Endothelial cell of umbilical vein (primary cell): Measurements from ENCODE around the gene CCDC121. TPM values are rescaled to one million over a fixed set of nuclear protein-coding genes. Genes with fewer than 3 reads are reported as not detected.

Experiments used
- BruUV-seq: library from RNA; stranded (reverse); fragments of 400-500 nt; replicated peaks from 2 replicates; lab custom pipeline; 2021; lab: Mats Ljungman, UMichigan
- CTCF ChIA-PET: fragments of 300-600, 350-600 bp; sonication (Branson Sonifier 250); formaldehyde crosslinking; loops from one replicate; lab custom pipeline; 2021; ENCODE audit warnings: antibody characterized with exemption, inconsistent platforms; lab: Charles Lee
- POLR2A ChIA-PET: fragments of 300-600, 350-600 bp; sonication (Branson Sonifier 250); formaldehyde crosslinking; loops from one replicate; lab custom pipeline; 2021; ENCODE audit warnings: antibody characterized with exemption, inconsistent platforms; lab: Charles Lee
- DNase-seq: peaks from one replicate; pipeline ENCODE4 v3.0.0-alpha.2; 2011; ENCODE audit warnings: low read depth, low spot score
- FAIRE-seq: peaks from 2 replicates; lab custom pipeline; 2011; peaks lifted over from hg19 to GRCh38; lab: Jason Lieb, UNC
- H2AFZ ChIP-seq: 2 replicates; pipeline ENCODE4 v1.6.0; 2012; ENCODE audit warnings: low read depth, low read length, control low read depth, inconsistent platforms
- H3K27ac ChIP-seq: 2 replicates; pipeline ENCODE4 v1.5.1; 2011; ENCODE audit warnings: low read depth, mild to moderate bottlenecking, control low read depth, low read length, moderate library complexity; ENCODE audit not compliant: insufficient read depth
- H3K27me3 ChIP-seq, 2 experiments: 2 replicates each; pipeline versions ENCODE4 v1.6.0 to v1.6.1; 2011; ENCODE audit warnings: low read length in 2 of 2, mixed read lengths in 1 of 2; ENCODE audit not compliant: control insufficient read depth in 2 of 2, insufficient read depth in 2 of 2
- H3K36me3 ChIP-seq, 2 experiments: 2 replicates in 1 of 2; 3 replicates in 1 of 2; pipeline ENCODE4 v1.5.1; 2011; ENCODE audit warnings: low read length in 2 of 2, mild to moderate bottlenecking in 1 of 2, moderate library complexity in 1 of 2; ENCODE audit not compliant: control insufficient read depth in 2 of 2, insufficient read depth in 2 of 2; ENCODE audit errors: extremely low read depth in 1 of 2
- H3K4me1 ChIP-seq: 3 replicates; pipeline ENCODE4 v1.5.1; 2011; ENCODE audit warnings: mild to moderate bottlenecking, low read length; ENCODE audit not compliant: control insufficient read depth, insufficient read depth; ENCODE audit errors: extremely low read depth
- H3K4me2 ChIP-seq: 2 replicates; pipeline ENCODE4 v1.6.1; 2011; ENCODE audit warnings: low read length, control low read depth, mixed read lengths; ENCODE audit not compliant: insufficient read depth
- H3K4me3 ChIP-seq, 3 experiments: fragments of 200-600 bp in 1 of 3; sonication (generic), shearing (Covaris generic) in 1 of 3; replicated peaks in 1 of 3; 2 replicates each; pipeline ENCODE4 v1.5.1; 2011 to 2016; ENCODE audit warnings: control low read depth in 3 of 3, low read length in 3 of 3, mild to moderate bottlenecking in 2 of 3, inconsistent platforms in 1 of 3, low read depth in 1 of 3, moderate library complexity in 1 of 3; ENCODE audit not compliant: insufficient read depth in 1 of 3
- H3K79me2 ChIP-seq: 2 replicates; pipeline ENCODE4 v1.6.0; 2012; ENCODE audit warnings: low read length, inconsistent platforms; ENCODE audit not compliant: control insufficient read depth, insufficient read depth
- H3K9ac ChIP-seq: replicated peaks from 2 replicates; pipeline ENCODE3; 2011; ENCODE audit warnings: low read length, control low read depth; ENCODE audit not compliant: insufficient read depth; ENCODE audit errors: extremely low read depth
- H3K9me1 ChIP-seq: replicated peaks from 3 replicates; pipeline ENCODE4 v1.6.0; 2011; ENCODE audit warnings: mild to moderate bottlenecking, low read length; ENCODE audit not compliant: control insufficient read depth, insufficient read depth; ENCODE audit errors: extremely low read depth
- H3K9me3 ChIP-seq: replicated peaks from 2 replicates; pipeline ENCODE4 v1.5.1; 2012; ENCODE audit warnings: low read length, inconsistent platforms; ENCODE audit not compliant: control insufficient read depth, insufficient read depth
- H4K20me1 ChIP-seq: replicated peaks from 2 replicates; pipeline ENCODE3; 2011; ENCODE audit warnings: mild to moderate bottlenecking, low read length; ENCODE audit not compliant: control insufficient read depth, insufficient read depth; ENCODE audit errors: extremely low read depth
- CTCF ChIP-seq, 2 donors: IDR thresholded peaks; 1 replicate in 1 of 2; 2 replicates in 1 of 2; pipeline ENCODE4 v1.5.1; 2011; ENCODE audit warnings: low read length in 2 of 2, mild to moderate bottlenecking in 2 of 2, moderate library complexity in 2 of 2, control low read depth in 1 of 2, inconsistent platforms in 1 of 2, low read depth in 1 of 2; ENCODE audit not compliant: insufficient read depth in 1 of 2; ENCODE audit errors: extremely low read depth in 1 of 2
- EZH2 ChIP-seq: IDR thresholded peaks from 2 replicates; pipeline ENCODE4 v1.6.1; 2012; ENCODE audit warnings: borderline replicate concordance, low read depth, mild to moderate bottlenecking, moderate library complexity, low read length, inconsistent platforms; ENCODE audit not compliant: severe bottlenecking
- FOS ChIP-seq: IDR thresholded peaks from 2 replicates; pipeline ENCODE4 v1.6.1; 2011; ENCODE audit warnings: mild to moderate bottlenecking, low read length, moderate library complexity, borderline replicate concordance; ENCODE audit not compliant: insufficient read depth
- GATA2 ChIP-seq: IDR thresholded peaks from 2 replicates; pipeline ENCODE4 v1.7.0; 2011; ENCODE audit warnings: low read depth, mild to moderate bottlenecking, moderate library complexity, mixed read lengths, low read length; ENCODE audit not compliant: insufficient read length, insufficient read depth
- JUN ChIP-seq: IDR thresholded peaks from 2 replicates; pipeline ENCODE4 v1.6.1; 2011; ENCODE audit warnings: borderline replicate concordance, low read depth; ENCODE audit not compliant: insufficient read length, insufficient read depth
- MAX ChIP-seq: IDR thresholded peaks from 2 replicates; pipeline ENCODE4 v1.6.1; 2011; ENCODE audit not compliant: insufficient read depth, insufficient read length
- MYC ChIP-seq: IDR thresholded peaks from one replicate; pipeline ENCODE4 v1.6.1; 2011; ENCODE audit warnings: mild to moderate bottlenecking, low read depth, low read length
- POLR2A ChIP-seq: IDR thresholded peaks from 2 replicates; pipeline ENCODE4 v1.6.1; 2012; ENCODE audit warnings: low read depth, mild to moderate bottlenecking, control low read depth, low read length
- POLR2AphosphoS5 ChIP-seq: IDR thresholded peaks from 2 replicates; pipeline ENCODE4 v1.6.1; 2012; ENCODE audit warnings: low read depth, mild to moderate bottlenecking, control low read depth, low read length, moderate library complexity; ENCODE audit not compliant: insufficient read depth
- dilution Hi-C: fragments of 300-500 bp; cut with MboI; formaldehyde crosslinking; loops from one replicate; pipeline ENCODE4 v1.15.0; 2019; ENCODE audit warnings: low sequenced_read_pairs; ENCODE audit not compliant: extremely low pct_ligation_motif_present
- intact Hi-C: fragments of 100-400 bp; cut with micrococcal nuclease; formaldehyde crosslinking; loops from one replicate; pipeline ENCODE4 v1.10.0; 2022
- polyA plus RNA-seq, 4 experiments: library from polyadenylated mRNA; depleted of rRNA in 3 of 4; stranded (reverse) in 3 of 4; unstranded in 1 of 4; fragments of >200 nt; gene quantifications; 2 replicates each; pipeline versions ENCODE4 v1.2.1 to v1.2.3, GENCODE V29; 2011 to 2012; ENCODE audit warnings: missing spikeins in 1 of 4
- total RNA-seq: library from RNA; stranded (reverse); gene quantifications from 2 replicates; pipeline ENCODE4 v1.2.3, GENCODE V29; 2021

CCDC121 gene
- total and polyA plus RNA-seq, 2 donors (not counting 3 experiments of a cell fraction or from before 2014, with no cell fraction given): 0.92 to 3.3 TPM

DNA sequence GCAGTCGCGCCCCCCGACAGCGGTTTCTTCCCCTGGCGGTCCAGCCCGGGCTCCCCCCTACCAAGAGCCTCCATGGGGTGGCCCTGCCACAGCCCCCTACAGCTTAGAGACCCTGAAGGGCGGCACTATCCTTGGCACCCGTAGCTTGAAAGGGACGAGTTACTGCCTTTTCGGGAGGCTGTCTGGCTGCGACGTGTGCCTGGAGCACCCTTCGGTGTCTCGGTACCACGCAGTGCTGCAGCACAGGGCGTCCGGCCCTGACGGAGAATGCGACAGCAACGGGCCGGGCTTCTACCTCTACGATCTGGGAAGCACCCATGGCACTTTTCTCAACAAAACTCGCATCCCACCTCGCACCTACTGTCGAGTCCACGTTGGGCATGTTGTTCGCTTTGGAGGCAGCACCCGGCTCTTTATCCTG, 35.4 kb upstream of the CCDC121 start:
- H3K9me1 ChIP-seq: no peaks in the 10 kb centered on the region
- peaks cover 7 to 11% of the 10 kb centered on the region in 2 experiments for H3K36me3 ChIP-seq
- H3K4me1 ChIP-seq: peaks cover 37% of the 10 kb centered on the region
- H3K79me2 ChIP-seq: peaks cover 27% of the 10 kb centered on the region
- DNase-seq (no peak), FAIRE-seq (no peak)
- peak overlapping the region; percentile 73 for H3K27ac ChIP-seq
- peak overlapping the region; percentile 84 for H3K4me2 ChIP-seq
- TF ChIP-seq MAX (no peak), EZH2 (no peak), POLR2A (no peak), GATA2 (no peak), CTCF (IDR thresholded peaks at IDR 0.05; ENCODE audit: extremely low read depth in 1 of 2, insufficient read depth in 1 of 2, low read depth in 1 of 2, low read length in 2 of 2) (no peak), JUN (no peak), POLR2AphosphoS5 (no peak), MYC (no peak), FOS (no peak)
- POLR2A ChIA-PET: interaction anchor here (1.2 kb wide), 1 partner anchor 19 kb away, joined by 6 read pairs; no protein-coding TSS in a partner anchor
- TSS peak; percentile 71 for BruUV-seq
- peak overlapping the region; percentile 94 for H3K9ac ChIP-seq
- CTCF ChIA-PET: interaction anchor here (1.3 to 7.3 kb wide), 3 partner anchors 14 to 256 kb away, joined by 3 to 74 read pairs (median 3); no protein-coding TSS in a partner anchor
- H3K4me3 ChIP-seq: peak overlapping the region; percentile 71 to 98 (median 84)
- H4K20me1 ChIP-seq: no peaks in the 10 kb centered on the region
- H3K9me3 ChIP-seq: no peaks in the 10 kb centered on the region
- H2AFZ ChIP-seq: peak overlapping the region; percentile 78
- intact Hi-C loops (no loop called here), dilution Hi-C loops (no loop called here)
- H3K27me3 ChIP-seq: no peaks in the 10 kb centered on the region
